Activated gamma-delta T cell treated with Interleukin-2 at 50 U/mL for 16 hours (primary cell): Measurements from ENCODE around the gene UBXN2A.

Experiments used
- DNase-seq: peaks from one replicate; pipeline ENCODE4 v3.0.0-alpha.2; 2020

Gene UBXN2A, protein sequence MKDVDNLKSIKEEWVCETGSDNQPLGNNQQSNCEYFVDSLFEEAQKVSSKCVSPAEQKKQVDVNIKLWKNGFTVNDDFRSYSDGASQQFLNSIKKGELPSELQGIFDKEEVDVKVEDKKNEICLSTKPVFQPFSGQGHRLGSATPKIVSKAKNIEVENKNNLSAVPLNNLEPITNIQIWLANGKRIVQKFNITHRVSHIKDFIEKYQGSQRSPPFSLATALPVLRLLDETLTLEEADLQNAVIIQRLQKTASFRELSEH

DNA sequence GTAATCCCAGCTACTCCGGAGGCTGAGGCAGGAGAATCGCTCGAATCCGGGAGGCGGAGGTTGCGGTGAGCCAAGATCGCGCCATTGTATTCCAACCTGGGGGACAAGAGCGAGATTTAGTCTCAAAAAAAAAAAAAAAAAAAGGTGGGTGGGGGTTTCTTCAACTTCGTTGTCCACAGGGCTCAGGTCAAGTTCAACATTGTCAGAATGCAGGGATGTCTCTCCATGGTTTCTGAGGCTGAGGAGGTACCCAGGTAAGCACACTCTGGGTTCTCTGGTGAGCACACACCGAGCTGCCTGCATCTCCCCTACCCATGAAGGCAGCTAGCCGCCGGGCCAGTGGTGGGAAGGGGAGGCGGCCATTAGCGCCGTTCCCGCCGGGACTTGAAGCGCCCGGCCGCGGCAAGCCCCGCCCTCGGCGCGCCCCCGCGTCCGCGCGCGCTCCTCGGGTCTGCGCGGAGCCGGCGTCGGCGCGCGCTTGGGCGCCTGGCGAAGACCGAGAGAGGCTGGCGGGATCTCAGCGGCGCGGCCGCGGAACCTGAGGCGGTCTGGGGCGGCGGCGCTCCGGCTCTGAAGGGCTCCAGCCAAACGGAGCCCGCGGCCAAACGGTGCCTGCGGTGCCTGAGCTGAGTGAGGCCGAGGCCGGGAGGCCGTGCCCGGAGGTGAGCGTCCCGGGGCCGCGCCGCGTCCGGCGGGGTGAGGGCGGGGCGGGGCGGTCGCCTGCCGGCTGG, at the start of gene UBXN2A:
Gene UBXN2A, plus strand, starts transcription at position 477 of the 731 bp plus-strand sequence. CDS start 17,852 bp downstream, outside the sequence.
- peak; percentile 63 for DNase-seq

DNA sequence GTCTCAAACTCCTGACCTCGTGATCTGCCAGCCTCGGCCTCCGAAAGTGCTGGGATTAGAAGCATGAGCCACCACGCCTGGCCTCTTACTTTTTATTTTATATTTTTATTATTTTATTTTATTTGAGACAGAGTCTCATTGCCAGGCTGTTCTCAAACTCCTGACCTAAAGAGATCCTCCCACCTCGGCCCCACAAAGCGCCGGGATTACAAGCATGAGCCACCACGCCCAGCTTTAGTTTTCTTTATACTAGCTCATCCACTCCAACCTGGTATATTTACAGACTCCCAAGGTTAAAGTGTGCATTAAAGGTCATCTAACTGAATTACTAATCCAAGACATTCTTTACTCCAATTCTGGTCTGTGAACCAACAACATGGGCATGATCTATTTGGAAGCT, 40.1 kb upstream of the UBXN2A start:
- no peak for DNase-seq

DNA sequence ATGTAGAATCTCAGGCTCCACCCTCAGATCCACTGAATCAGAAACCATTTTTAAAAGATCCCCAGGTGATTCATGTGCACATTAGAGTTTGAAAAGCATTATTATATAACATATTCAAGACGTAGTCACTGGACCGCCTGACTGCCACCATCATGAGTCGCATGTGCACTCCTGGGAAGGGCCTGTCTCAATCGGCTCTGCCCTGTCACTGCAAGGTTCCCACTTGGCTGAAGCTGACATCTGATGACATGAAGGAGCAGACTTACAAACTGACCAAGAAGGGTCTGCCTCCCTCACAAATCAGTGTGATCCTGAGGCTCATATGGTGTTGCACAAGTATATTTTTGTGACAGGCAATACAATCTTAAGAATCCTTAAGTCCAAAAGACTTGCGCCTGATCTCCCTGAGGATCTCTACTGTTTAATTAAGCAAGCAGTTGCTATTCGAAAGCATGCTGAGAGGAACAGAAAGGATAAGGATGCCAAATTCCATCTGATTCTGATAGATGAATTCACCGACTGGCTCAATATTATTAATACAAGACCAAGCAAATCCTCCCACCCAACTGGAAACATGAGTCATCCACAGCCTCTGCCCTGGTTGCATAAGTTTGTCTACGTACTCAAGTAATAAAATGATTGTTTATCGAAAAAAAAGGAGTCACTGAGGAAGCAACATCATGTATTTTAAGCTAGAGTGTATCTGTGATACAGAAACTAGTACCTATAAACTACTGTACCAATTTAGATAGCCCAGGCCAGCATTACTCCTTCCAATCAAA, 39.5 kb upstream of the UBXN2A start:
- no peak for DNase-seq

DNA sequence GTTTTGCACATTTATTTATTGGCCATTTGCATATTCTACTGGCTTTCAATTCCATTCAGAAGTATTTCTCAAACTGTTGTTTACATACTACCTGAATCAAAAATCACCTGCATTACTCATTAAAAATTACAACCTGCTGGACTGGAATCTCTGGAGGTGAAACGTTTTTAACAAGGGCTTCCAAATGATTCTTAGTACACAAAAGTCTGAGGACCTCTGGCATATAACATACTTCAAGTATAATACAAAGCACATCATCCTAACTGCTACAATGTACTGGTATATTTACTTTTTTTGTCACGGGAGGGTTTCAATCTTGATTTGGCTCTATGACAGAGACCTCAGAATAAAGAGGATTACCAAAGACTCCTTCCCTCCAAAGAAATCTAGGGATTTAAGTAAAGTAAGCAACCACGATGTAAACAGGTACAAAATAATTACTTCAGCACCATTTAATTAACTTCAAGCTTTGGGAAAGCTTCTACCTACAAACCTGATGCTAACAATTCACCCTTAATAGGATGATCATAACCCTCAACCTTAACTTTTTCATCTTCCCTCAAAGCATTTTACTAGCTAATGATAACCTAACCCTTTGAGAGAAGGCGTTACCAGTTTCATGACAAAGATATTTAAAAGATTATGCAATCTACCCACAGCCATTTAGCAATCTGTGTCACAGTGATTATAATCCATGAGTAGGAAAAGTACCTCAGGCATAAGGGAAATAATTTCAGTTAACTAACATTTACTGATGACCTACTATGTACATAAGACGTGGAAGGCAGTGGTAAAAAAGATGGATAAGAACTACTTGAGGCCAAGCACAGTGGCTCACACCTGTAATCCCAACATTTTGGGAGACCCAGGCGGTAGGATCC, 38.1 kb upstream of the UBXN2A start:
- DNase-seq: no peak

DNA sequence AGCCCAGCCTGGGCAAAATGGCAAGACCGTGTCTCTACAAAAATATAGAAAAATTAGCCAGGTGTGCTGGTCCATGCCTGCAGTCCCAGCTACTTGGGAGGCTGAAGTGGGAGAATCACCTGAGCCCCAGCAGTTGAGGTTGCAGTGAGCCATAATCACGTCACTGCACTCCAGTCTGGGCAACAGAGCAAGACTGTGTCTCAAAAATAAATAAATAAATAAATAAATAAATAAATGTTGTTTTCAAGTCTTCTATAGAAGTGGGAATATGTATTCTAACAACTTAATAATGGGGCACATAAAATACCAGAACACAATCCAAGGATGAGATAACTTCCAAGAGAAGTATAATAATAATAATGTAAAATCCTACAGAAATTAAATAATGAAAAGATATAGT, 37.2 kb upstream of the UBXN2A start:
- DNase-seq: no peak

DNA sequence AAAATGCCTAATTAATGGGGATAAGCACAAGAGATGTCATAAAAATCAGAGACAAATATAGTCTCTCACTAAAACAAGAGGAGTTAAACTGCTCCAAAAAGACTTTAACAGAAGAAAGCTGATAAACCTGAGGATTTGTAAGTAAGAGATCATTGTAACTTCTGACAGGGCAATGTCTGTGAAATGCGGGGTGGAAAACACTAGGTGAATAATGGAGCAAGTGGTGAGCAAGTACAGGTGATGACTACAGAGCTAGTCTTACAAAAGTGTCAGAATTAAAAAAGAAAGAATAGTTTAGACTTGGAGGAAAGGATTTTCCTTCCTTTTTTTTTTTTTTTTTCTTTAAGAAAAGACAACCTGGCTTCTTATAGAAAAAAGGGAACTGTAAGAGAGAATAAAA, 36.0 kb upstream of the UBXN2A start:
- DNase-seq: no peak

DNA sequence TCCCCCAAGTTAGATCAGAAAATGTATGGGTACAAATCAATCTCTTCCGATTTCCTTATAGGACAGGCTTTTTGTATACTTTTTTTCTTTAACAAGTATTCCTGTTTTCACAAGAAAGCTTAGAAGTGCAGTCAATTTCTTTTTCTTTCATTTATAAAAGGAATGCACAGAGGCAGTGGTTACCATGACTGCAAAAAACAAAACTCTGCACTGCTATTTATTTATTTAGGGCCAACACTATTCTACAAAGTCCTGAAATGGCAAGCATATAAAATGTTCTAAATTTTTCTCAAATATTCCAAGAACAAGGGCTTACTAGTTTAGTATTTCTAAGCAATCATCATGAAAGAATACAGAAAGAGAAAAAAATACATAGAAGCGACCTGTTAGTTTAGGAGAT, 35.6 kb upstream of the UBXN2A start:
- no peak for DNase-seq

DNA sequence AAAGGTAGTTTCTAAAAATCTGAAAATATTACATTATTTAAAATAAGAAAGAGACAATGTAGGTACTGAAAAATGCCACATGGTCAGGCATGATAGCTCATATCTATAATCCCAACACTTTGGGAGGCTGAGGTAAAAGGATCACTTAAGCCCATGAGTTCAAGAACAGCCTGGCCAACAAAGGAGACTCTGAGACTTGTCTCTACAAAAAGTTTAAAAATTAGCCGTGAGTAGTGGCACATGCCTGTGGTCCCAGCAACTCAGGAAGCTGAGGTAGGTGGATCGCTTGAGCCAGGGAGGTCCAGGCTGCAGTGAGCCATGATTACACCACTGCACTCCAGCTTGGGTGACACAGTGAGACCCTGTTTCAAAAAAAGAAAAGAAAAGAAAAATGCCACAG, 35.1 kb upstream of the UBXN2A start:
- DNase-seq: no peak

DNA sequence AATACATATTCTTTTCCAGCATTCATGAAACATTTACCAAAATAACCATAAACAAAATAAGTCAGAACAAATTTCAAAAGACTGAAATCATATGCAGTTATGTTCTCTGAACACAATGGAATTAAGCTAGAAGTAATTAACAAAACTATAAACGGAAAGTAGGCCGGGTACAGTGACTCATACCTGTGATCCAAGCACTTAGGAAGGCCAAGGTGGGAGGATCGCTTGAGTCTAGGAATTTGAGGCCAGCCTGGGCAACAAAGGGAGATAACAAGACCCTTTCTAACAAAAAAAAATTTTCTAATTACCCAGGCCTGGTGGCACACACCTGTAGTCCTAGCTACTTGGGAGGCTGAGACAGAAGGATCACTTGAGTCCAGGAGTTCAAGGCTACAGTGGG, 28.2 kb upstream of the UBXN2A start:
- no peak for DNase-seq

DNA sequence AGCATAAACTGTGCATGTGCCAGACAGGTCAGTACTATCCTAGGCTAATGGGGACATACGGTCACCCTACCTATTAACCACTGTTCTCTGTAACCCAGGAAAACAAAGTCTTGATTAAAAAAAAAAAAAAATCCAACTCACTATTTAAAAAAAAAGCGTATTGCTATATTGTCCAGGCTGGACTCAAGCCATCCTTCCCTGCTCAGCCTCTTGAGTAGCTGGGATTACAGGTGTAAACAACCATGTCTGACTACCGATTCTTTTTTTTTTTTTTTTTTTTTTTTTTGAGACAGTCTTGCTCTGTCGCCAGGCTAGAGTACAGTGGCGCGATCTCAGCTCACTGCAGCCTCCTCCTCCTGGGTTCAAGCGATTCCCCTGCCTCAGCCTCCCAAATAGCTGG, 24.9 kb upstream of the UBXN2A start:
- DNase-seq: no peak

DNA sequence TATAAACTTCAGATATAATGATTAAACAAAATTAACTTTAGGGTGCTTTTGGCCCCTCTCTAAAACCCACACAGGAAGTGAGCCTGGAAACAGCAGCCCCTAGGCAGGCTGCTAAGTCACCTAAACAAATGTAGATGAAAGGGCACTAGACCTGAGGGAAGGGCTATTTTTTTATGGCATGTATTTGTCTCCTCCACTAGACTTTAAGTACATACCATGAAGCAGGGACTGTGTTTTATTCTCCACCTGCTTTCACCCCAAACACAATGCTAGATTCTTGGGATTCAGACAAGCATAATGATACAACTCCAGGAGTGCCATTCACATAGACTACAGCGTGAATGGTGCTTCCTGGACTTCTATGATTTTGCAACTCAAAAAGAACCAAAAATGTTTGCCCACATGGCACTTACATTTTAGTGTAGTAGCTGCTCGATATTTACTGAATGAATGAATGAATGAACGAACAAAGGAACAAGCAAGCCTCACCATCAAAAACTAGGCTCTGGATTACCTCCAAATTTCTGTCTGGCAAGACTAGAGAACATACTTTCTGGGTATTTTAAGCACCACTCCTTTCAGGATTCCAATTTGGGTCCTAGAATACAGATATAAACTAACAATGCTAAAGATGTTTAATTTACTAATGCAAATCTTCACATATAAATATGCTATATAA, 23.4 kb upstream of the UBXN2A start:
- no peak for DNase-seq

DNA sequence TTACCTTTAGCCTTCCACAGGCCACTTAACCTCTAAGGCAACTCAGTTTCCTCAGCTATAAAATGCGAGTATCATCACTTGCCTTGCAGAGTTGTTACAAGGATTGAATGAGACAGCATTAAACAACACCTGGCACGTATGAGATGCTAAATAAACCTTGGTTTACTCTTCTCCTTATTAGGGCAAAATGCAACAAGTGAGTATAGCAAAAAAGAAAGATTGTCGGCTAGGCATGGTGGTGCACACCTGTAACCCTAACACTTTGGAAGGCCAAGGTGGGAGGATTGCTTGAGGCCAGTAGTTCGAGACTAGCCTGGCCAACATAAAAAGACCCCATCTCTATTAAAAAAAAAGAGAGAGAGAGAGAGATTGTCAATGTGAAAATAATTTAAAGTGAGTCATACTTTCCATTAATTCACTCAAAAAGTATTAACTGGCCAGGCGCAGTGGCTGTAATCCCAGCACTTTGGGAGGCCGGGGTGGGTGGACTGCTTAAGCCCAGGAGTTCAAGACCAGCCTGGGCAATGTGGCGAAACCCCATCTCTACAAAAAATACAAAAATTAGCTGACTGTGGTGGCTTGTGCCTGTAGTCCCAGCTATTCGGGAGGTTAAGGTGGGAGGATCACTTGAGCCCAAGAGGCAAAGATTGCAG, 21.3 kb upstream of the UBXN2A start:
- DNase-seq: no peak

DNA sequence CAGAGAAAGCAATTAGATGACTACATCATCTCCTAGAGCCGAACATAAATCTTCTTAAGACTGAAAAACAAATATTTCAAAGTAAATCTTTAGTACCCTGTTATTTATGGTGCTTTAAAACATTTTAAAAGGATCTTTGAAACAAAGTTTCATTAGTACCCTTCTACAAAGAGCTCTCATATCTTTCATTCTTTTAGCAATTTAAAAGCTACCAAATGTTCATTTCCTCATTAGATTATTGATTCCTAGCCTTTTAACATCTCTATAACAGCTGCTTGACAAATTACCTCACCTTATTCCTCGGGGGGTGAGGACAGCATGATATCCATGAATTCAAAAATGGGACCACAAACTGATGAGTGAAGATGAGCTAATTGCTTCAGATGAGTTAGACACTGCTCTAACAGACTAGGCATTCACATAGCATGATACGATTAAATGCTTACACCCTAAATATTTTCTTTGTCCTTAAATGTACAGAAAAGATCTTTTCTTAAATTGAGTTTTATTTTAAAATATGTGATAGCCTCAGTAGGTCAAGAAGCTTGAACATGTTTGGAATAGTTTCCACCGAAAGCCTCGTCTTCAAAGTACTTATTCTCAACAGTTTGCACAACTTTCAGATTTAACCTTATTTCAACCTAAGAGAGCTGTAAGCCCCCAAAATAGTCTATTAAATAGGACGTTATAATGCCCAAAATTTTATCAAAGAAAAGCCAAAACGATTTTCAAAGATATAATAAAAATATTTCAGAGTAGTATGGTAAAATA, 15.5 kb upstream of the UBXN2A start:
- no peak for DNase-seq

DNA sequence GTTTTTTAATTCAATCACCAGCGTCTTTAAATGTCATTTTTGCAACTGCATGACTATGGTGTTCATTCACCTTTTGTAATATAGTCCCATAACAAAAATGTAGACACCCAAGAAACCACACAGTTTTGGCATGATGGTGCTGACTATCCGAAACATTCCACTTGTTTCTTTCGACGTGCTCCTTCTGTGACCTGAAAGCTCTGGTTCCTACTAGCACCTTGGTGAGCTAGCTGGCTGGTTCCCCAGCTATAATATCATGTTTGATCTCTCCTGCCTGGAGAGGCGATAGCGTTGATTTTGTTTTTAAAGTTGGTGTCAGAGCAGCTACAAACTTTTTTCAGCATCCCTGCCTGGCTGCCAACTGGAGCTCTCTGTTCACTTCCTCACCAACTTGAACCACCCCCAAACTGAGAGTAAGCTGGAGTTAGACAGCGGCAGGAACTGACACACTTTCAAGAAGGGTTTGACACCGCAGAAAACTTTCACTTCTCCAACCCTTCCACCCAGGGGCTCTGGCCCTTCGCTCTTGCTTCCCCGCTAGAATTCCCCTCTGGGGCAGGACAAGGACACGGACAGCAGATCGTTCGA, 14.5 kb upstream of the UBXN2A start:
- peak; percentile 53 for DNase-seq

DNA sequence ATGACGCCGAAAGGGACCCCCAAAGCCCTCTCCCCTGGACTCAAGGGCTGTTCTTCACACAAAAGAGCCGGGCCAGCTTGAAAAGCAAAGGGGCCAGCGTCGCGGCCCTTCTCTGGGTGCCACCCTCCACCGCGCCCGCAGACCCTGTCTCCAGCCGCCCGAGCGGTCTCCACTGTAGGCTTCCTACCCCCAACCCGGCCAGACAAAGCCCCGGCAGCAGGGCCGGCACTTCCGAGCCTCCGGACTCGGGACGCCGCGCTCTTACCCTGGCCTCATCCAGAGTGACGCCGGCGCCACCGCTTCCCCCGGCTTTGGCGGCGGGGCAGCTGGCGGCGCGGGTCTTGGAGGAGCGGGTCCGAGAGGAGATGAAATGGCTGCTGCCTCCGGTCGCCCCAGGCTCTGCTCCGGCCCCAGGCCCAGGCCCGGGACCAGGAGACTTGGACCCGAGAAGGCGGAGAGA, 13.9 kb upstream of the UBXN2A start:
- DNase-seq: peak; percentile 8

DNA sequence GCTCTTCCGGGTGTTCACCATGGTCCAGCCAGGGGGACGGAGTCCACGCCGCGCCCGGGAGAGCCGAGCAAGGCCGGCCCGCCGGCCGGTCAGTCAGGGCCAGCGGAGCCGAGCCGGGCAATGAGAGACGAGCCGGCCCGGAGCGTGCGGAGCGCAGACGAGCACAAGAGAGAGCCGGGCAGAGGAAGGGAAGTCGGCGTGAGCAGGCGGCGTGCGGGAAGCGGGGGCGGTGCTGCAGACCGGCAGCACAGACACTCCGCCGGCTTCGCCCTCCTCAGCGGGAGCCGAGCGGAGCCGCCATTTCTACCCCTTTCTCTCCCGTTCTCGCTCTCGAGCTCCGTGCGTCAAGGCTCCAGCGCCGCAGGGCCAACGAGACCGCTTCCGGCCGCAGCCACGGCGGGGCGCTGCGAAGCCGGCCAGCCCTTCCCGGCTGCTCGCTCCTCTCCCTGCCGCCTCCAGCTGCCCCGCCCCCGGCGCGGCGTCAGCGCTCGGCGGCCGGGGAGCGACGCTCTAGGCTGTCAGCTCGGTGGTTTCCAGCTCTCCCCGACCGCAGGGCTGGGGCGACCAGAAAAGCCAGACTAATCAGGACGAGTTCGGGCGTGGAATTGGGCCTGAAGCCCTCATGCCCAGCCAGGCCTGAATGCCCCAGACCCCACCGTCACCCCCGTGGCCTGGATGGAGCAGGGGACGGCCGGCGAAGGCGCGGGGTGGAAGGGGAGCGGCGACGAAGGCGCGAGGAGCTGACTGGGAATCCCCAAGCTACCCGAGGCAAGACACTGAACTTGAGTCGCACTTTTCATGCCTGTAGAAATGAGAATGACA, 13.3 kb upstream of the UBXN2A start, which contains the start of gene ATAD2B:
Gene ATAD2B, minus strand, starts transcription at position 374 of the 822 bp plus-strand sequence. Its CDS starts 353 bp downstream, at position 21.
- peak; percentile 89 for DNase-seq

DNA sequence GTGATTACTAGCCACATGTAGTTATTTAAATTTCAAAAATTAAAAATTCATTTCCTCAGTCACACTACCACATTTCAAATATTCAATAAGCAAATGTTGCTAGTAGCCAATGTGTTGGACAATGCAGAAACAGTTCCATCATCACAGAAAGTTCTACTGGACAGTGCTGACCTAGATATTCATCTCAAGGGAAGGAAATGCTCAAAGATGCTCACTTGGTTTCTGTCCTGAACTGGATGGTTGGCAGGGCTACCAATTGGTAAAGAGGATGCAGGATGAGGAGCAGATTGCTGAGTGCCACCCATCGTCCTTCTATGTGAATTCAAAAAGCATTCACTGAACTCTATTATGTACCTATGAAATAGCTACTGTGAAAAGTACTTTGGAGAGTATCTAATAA, 6.0 kb upstream of the UBXN2A start:
- DNase-seq: no peak

DNA sequence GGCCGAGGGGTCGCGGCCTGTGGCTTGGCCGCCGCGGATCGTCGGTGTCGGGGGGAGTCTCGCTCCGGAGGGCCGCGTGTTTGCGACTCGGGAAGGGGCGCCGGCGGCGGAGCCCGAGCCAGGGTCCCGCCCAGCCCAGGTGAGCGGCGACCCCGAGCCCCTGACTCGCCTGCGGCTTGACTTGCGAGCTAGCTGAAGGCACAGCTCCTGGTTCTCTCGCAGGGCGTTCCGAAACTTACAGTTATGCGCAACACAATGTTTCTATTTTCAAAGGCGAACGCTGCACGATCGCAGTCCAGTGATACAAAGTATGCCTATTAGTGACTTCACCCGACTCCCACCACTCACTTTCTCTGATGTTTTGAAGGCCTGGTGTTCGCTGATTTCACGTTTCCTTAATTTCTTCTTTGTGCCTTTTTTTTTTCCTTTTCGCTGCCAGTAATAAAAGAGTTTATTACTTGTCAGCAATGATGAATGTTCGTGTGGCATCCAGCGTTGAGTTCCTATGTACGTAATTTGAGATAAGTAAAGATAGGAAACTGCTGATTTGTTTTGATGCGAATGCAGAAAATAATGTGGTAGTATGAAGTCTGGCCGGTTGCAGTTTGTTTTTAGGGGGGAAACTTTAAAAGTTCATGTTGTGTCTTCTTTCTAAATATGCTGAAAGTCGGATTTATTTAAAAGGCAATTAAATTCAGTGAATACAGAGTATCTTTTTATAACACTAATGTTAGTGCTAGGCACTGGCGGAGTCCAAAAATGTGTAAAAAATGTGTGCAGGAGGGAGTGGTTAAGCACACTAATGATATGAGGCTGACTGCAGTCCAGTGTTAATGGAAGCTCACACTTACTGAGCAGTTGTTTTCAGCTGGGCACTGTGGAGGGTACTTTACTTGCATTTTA, 706 bp downstream of the UBXN2A start:
- no peak for DNase-seq
